ENCODE measurements around the gene HSPBP1.
A peak's percentile ranks its signal among the peaks of the same experiment; 100 is the strongest.

The HSPBP1 gene

DNA sequence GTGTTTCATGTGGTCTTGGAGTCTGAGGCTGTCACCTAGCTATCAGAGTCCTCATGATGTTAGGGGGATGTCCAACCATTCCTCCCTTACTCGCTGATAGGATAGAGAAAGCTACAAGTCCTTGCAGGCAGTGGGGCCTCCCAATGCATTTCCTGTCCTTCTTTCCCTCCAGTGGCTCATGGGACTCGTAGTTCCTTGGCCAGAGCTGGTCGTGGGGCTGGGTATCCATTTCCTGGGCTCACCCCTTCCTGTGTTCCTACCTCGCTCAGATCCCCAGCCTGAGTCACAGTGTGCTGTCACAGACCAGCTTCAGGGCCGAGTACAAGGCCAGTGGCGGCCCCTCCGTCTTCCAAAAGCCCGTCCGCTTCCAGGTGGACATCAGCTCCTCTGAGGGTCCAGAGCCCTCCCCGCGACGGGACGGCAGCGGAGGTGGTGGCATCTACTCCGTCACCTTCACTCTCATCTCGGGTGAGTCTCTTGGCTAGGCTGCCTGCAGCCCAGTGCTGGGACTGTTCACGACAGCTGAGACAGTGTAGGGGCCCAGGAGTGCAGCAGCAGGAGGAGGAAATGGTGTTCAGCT lies 26.2 kb upstream of the HSPBP1 start:
- Histone ChIP-seq H4K20me1 (ENCODE audit: insufficient read depth, low read length) (no peaks in the 10 kb centered on the region), H3K4me3 (ENCODE audit: low read length) (no peak overlapping the region), H3K9ac (ENCODE audit: low read length) (no peak overlapping the region), H3K27ac (ENCODE audit: low read length) (no peak overlapping the region), H3K4me2 (ENCODE audit: low read depth, low read length) (no peak overlapping the region), H3K4me1 (ENCODE audit: low read length) (peaks cover 14% of the 10 kb centered on the region), H3F3A (ENCODE audit: insufficient read depth, low read length) (peaks cover 12% of the 10 kb centered on the region), H3K9me2 (replicated peaks; ENCODE audit: insufficient read depth, low read length) (no peaks in the 10 kb centered on the region), H3K27me3 (replicated peaks; ENCODE audit: insufficient read depth, low read length) (no peaks in the 10 kb centered on the region), H3K79me2 (ENCODE audit: low read length) (peaks cover 9% of the 10 kb centered on the region; the same call in 1 of the 2 replicates), H3K36me3 (replicated peaks; ENCODE audit: insufficient read depth, low read length) (no peaks in the 10 kb centered on the region), H3K9me3 (replicated peaks; ENCODE audit: insufficient read depth, low read length) (no peaks in the 10 kb centered on the region), H2AFZ (ENCODE audit: low read length) (no peak overlapping the region)
- no peak for TF ChIP-seq CTCF (IDR thresholded peaks at IDR 0.05; ENCODE audit: low read length)
- TF ChIP-seq EZH2 (optimal IDR thresholded peaks at IDR 0.05; ENCODE audit: low read depth, low read length) = no peak
- no peak for TF ChIP-seq EZH2phosphoT487 (IDR thresholded peaks at IDR 0.05; ENCODE audit: low read length)
- DNase-seq = no peak

DNA sequence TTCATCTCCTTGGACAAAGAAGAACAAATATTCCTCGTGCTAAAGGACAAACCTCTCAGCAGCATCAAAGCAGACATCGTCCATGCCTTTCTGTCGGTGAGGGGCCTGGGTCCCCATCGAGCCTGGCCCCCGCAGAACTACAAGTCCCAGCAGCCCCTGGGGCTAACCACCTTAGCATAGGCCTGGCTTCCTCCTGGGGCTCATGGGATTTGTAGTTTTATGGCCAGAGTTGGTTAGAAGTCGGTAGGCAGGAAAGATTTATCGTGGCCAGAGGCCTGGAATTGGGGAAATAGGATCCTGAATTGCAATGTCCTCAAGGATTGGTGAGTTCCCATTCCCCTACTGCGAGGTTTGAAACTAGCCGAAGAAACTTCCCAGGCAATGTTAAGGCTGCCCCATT lies 25.6 kb upstream of the HSPBP1 start:
- peaks cover 12% of the 10 kb centered on the region for H3F3A ChIP-seq (ENCODE audit: insufficient read depth, low read length)
- H3K27me3 ChIP-seq (replicated peaks; ENCODE audit: insufficient read depth, low read length) = no peaks in the 10 kb centered on the region
- no peak overlapping the region for H3K27ac ChIP-seq (ENCODE audit: low read length)
- H3K4me2 ChIP-seq (ENCODE audit: low read depth, low read length) = no peak overlapping the region
- H3K9ac ChIP-seq (ENCODE audit: low read length) = no peak overlapping the region
- H3K9me2 ChIP-seq (replicated peaks; ENCODE audit: insufficient read depth, low read length) = no peaks in the 10 kb centered on the region
- H4K20me1 ChIP-seq (ENCODE audit: insufficient read depth, low read length) = no peaks in the 10 kb centered on the region
- no peak overlapping the region for H3K4me3 ChIP-seq (ENCODE audit: low read length)
- H3K79me2 ChIP-seq (ENCODE audit: low read length) = peaks cover 9% of the 10 kb centered on the region; the same call in 1 of the 2 replicates
- DNase-seq = peak; percentile 45
- no peaks in the 10 kb centered on the region for H3K36me3 ChIP-seq (replicated peaks; ENCODE audit: insufficient read depth, low read length)
- peaks cover 14% of the 10 kb centered on the region for H3K4me1 ChIP-seq (ENCODE audit: low read length)
- no peaks in the 10 kb centered on the region for H3K9me3 ChIP-seq (replicated peaks; ENCODE audit: insufficient read depth, low read length)
- no peak for TF ChIP-seq EZH2phosphoT487 (IDR thresholded peaks at IDR 0.05; ENCODE audit: low read length)
- H2AFZ ChIP-seq (ENCODE audit: low read length) = no peak overlapping the region

- Histone ChIP-seq H3K9me2 (replicated peaks; ENCODE audit: insufficient read depth, low read length) (no peaks in the 10 kb centered on the region), H3K9me3 (replicated peaks; ENCODE audit: insufficient read depth, low read length) (no peaks in the 10 kb centered on the region), H3K36me3 (replicated peaks; ENCODE audit: insufficient read depth, low read length) (no peaks in the 10 kb centered on the region), H3K4me3 (ENCODE audit: low read length) (no peak overlapping the region), H3K27ac (ENCODE audit: low read length) (no peak overlapping the region), H3K27me3 (replicated peaks; ENCODE audit: insufficient read depth, low read length) (no peaks in the 10 kb centered on the region), H3K4me2 (ENCODE audit: low read depth, low read length) (no peak overlapping the region), H3K79me2 (ENCODE audit: low read length) (peaks cover 9% of the 10 kb centered on the region; the same call in 1 of the 2 replicates), H2AFZ (ENCODE audit: low read length) (no peak overlapping the region), H3K4me1 (ENCODE audit: low read length) (peaks cover 14% of the 10 kb centered on the region), H3K9ac (ENCODE audit: low read length) (no peak overlapping the region), H4K20me1 (ENCODE audit: insufficient read depth, low read length) (no peaks in the 10 kb centered on the region), H3F3A (ENCODE audit: insufficient read depth, low read length) (peaks cover 12% of the 10 kb centered on the region)
- DNase-seq = no peak
- TF ChIP-seq EZH2phosphoT487 (IDR thresholded peaks at IDR 0.05; ENCODE audit: low read length) = no peak
Measured at GRCh38 chr19:55304980-55305379, 25.1 kb upstream of the HSPBP1 start.

- no peaks in the 10 kb centered on the region for H4K20me1 ChIP-seq (ENCODE audit: insufficient read depth, low read length)
- peaks cover 14% of the 10 kb centered on the region for H3K4me1 ChIP-seq (ENCODE audit: low read length)
- H3K27me3 ChIP-seq (replicated peaks; ENCODE audit: insufficient read depth, low read length) = no peaks in the 10 kb centered on the region
- H3K9me3 ChIP-seq (replicated peaks; ENCODE audit: insufficient read depth, low read length) = no peaks in the 10 kb centered on the region
- no peak for DNase-seq
- H3K79me2 ChIP-seq (ENCODE audit: low read length) = peaks cover 9% of the 10 kb centered on the region; the same call in 1 of the 2 replicates
- H3F3A ChIP-seq (ENCODE audit: insufficient read depth, low read length) = peaks cover 12% of the 10 kb centered on the region
- no peak overlapping the region for H3K9ac ChIP-seq (ENCODE audit: low read length)
- no peak overlapping the region for H3K27ac ChIP-seq (ENCODE audit: low read length)
- TF ChIP-seq EZH2 (optimal IDR thresholded peaks at IDR 0.05; ENCODE audit: low read depth, low read length) (no peak), EZH2phosphoT487 (IDR thresholded peaks at IDR 0.05; ENCODE audit: low read length) (no peak), CTCF (IDR thresholded peaks at IDR 0.05; ENCODE audit: low read length) (no peak)
- no peaks in the 10 kb centered on the region for H3K36me3 ChIP-seq (replicated peaks; ENCODE audit: insufficient read depth, low read length)
- no peak overlapping the region for H2AFZ ChIP-seq (ENCODE audit: low read length)
- H3K9me2 ChIP-seq (replicated peaks; ENCODE audit: insufficient read depth, low read length) = no peaks in the 10 kb centered on the region
- H3K4me2 ChIP-seq (ENCODE audit: low read depth, low read length) = no peak overlapping the region
- no peak overlapping the region for H3K4me3 ChIP-seq (ENCODE audit: low read length)
Measured at GRCh38 chr19:55304279-55304978, 24.5 kb upstream of the HSPBP1 start.

Data from MM.1S (cell line).